Naive B cell (primary cell): ENCODE measurements around the gene ENPP7. TPM values are rescaled to one million over a fixed set of nuclear protein-coding genes. Genes with fewer than 3 reads are reported as not detected.

Source experiments
- ATAC-seq, 2 donors: fragments of 150-1000 bp; cut with Tn5 transposase; 2 replicates each; pipeline ENCODE4 v1.10.0; 2021; ENCODE audit warnings: low read depth in 2 of 2, mild to moderate bottlenecking in 2 of 2, moderate library complexity in 2 of 2
- DNase-seq: peaks from one replicate; pipeline ENCODE4 v3.0.0; 2022
- H3K27ac Mint-ChIP-seq, 6 donors: one replicate each; pipeline ENCODE4 v1.8.0; 2020 to 2022; ENCODE audit warnings: mild to moderate bottlenecking in 6 of 6, mixed read lengths in 6 of 6, moderate library complexity in 5 of 6, inconsistent platforms in 2 of 6
- H3K27me3 Mint-ChIP-seq, 3 donors: one replicate each; pipeline ENCODE4 v1.8.0; 2021 to 2022; ENCODE audit warnings: mixed read lengths in 3 of 3, mild to moderate bottlenecking in 1 of 3
- H3K36me3 Mint-ChIP-seq, 2 donors: one replicate each; pipeline ENCODE4 v1.8.0; 2020 to 2022; ENCODE audit warnings: mixed read lengths in 2 of 2, inconsistent platforms in 1 of 2, mild to moderate bottlenecking in 1 of 2
- H3K4me1 Mint-ChIP-seq, 3 donors: one replicate each; pipeline ENCODE4 v1.8.0; 2020 to 2022; ENCODE audit warnings: mixed read lengths in 3 of 3, inconsistent platforms in 1 of 3, mild to moderate bottlenecking in 1 of 3, moderate library complexity in 1 of 3
- H3K4me3 Mint-ChIP-seq, 8 donors: one replicate each; pipeline ENCODE4 v1.8.0; 2020 to 2022; ENCODE audit warnings: mild to moderate bottlenecking in 8 of 8, mixed read lengths in 8 of 8, moderate library complexity in 8 of 8, inconsistent platforms in 2 of 8
- H3K9me3 Mint-ChIP-seq, 7 donors: one replicate each; pipeline ENCODE4 v1.8.0; 2020 to 2022; ENCODE audit warnings: mixed read lengths in 7 of 7, mild to moderate bottlenecking in 5 of 7, inconsistent platforms in 2 of 7, moderate library complexity in 1 of 7
- polyA plus RNA-seq, 6 donors: library from polyadenylated mRNA; unstranded; fragments of 300-500 nt; fragmentation: Illumina TruSeq; gene quantifications; one replicate each; pipeline ENCODE4 v1.2.3, GENCODE V29; 2021; ENCODE audit warnings: low read depth in 6 of 6

The ENPP7 gene, protein sequence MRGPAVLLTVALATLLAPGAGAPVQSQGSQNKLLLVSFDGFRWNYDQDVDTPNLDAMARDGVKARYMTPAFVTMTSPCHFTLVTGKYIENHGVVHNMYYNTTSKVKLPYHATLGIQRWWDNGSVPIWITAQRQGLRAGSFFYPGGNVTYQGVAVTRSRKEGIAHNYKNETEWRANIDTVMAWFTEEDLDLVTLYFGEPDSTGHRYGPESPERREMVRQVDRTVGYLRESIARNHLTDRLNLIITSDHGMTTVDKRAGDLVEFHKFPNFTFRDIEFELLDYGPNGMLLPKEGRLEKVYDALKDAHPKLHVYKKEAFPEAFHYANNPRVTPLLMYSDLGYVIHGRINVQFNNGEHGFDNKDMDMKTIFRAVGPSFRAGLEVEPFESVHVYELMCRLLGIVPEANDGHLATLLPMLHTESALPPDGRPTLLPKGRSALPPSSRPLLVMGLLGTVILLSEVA
- under 1 TPM in 3 of 6 donors, not detected in 3; 0.13 to 0.32 (median 0.19) TPM for polyA plus RNA-seq

- DNase-seq (no peak), ATAC-seq (no peak)
- H3K27me3 Mint-ChIP-seq: peaks cover 0 to under 1% (median 0%) of the 10 kb centered on the region in 3 donors
- H3K4me1 Mint-ChIP-seq: peaks cover 20 to 59% (median 32%) of the 10 kb centered on the region in 3 donors
- H3K4me3 Mint-ChIP-seq: peak within 1 kb of the TSS in 1 of 8 donors; percentile 5
- H3K36me3 Mint-ChIP-seq: no peaks in the 10 kb centered on the region
- H3K27ac Mint-ChIP-seq: peak within 1 kb of the TSS in 3 of 6 donors; percentile 46 to 73 (median 54)
- no peaks in the 10 kb centered on the region for H3K9me3 Mint-ChIP-seq
Observed at GRCh38 chr17:79730769-79731483, at the start of gene ENPP7. TSS of gene ENPP7 (plus strand) at chr17:79730943. CDS start at chr17:79731140, 197 bp downstream.

- Mint-ChIP-seq H3K9me3 (peaks cover 0 to under 1% (median 0%) of the 10 kb centered on the region in 7 donors), H3K27me3 (peaks cover 33 to 75% (median 64%) of the 10 kb centered on the region in 3 donors), H3K4me1 (peaks cover 0 to 8% (median 0%) of the 10 kb centered on the region in 3 donors), H3K4me3 (no peak overlapping the region), H3K36me3 (no peaks in the 10 kb centered on the region), H3K27ac (peak overlapping the region in 1 of 6 donors; percentile 66)
- DNase-seq: no peak
- ATAC-seq: no peak
Observed at GRCh38 chr17:79681101-79681621, 49.6 kb upstream of the ENPP7 start.

- H3K9me3 Mint-ChIP-seq: no peaks in the 10 kb centered on the region
- peaks cover 30 to 78% (median 68%) of the 10 kb centered on the region in 3 donors for H3K27me3 Mint-ChIP-seq
- DNase-seq (no peak), ATAC-seq (no peak)
- H3K4me3 Mint-ChIP-seq: peak overlapping the region in 1 of 8 donors; percentile 5
- peak overlapping the region in 1 of 6 donors; percentile 61 for H3K27ac Mint-ChIP-seq
- H3K4me1 Mint-ChIP-seq: peaks cover 0 to 8% (median 0%) of the 10 kb centered on the region in 3 donors
- no peaks in the 10 kb centered on the region for H3K36me3 Mint-ChIP-seq
Observed at GRCh38 chr17:79681628-79682261, 49.0 kb upstream of the ENPP7 start.

DNA sequence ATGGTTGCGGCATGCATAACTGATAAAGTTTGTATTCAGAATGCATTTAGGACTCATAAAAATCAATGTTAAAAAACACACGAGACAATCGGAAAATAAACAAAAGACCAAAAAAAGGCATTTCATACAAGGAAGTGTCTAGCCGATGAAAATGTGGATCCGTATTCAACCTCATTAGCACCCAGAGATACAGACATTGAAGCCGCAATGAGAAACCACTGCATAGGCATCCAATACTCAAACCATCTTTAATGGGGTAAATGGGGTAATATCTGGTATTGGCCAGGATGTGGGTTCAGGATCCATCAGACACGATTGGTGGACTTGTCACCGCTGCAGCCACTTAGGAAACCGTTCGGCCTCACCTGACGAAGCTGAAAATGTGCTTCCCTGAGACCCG is 47.4 kb upstream of the ENPP7 start:
- Mint-ChIP-seq H3K27me3 (peaks cover 31 to 74% (median 68%) of the 10 kb centered on the region in 3 donors), H3K27ac (no peak overlapping the region), H3K36me3 (no peaks in the 10 kb centered on the region), H3K4me3 (no peak overlapping the region), H3K9me3 (no peaks in the 10 kb centered on the region), H3K4me1 (peaks cover 0 to 8% (median 0%) of the 10 kb centered on the region in 3 donors)
- ATAC-seq (no peak), DNase-seq (no peak)

- no peak for DNase-seq
- no peaks in the 10 kb centered on the region for H3K9me3 Mint-ChIP-seq
- H3K4me3 Mint-ChIP-seq: no peak overlapping the region
- ATAC-seq: no peak
- H3K27ac Mint-ChIP-seq: no peak overlapping the region
- peaks cover 0 to 8% (median 0%) of the 10 kb centered on the region in 3 donors for H3K4me1 Mint-ChIP-seq
- peaks cover 31 to 65% (median 58%) of the 10 kb centered on the region in 3 donors for H3K27me3 Mint-ChIP-seq
- H3K36me3 Mint-ChIP-seq: no peaks in the 10 kb centered on the region
Observed at GRCh38 chr17:79684132-79684985, 46.4 kb upstream of the ENPP7 start.

- Mint-ChIP-seq H3K27me3 (peaks cover 31 to 59% (median 53%) of the 10 kb centered on the region in 3 donors), H3K9me3 (no peaks in the 10 kb centered on the region), H3K27ac (no peak overlapping the region), H3K4me3 (no peak overlapping the region), H3K36me3 (no peaks in the 10 kb centered on the region), H3K4me1 (peaks cover 0 to 8% (median 0%) of the 10 kb centered on the region in 3 donors)
- DNase-seq (no peak), ATAC-seq (no peak)
Observed at GRCh38 chr17:79685121-79685520, 45.6 kb upstream of the ENPP7 start.

- peak overlapping the region in 2 of 6 donors; percentile 10 to 56 for H3K27ac Mint-ChIP-seq
- DNase-seq (no peak), ATAC-seq (no peak)
- peaks cover 23 to 51% (median 47%) of the 10 kb centered on the region in 3 donors for H3K27me3 Mint-ChIP-seq
- H3K36me3 Mint-ChIP-seq: no peaks in the 10 kb centered on the region
- no peaks in the 10 kb centered on the region for H3K9me3 Mint-ChIP-seq
- H3K4me3 Mint-ChIP-seq: no peak overlapping the region
- peaks cover 0 to 7% (median 0%) of the 10 kb centered on the region in 3 donors for H3K4me1 Mint-ChIP-seq
Observed at GRCh38 chr17:79686476-79686875, 44.3 kb upstream of the ENPP7 start.

- peaks cover 12 to 60% (median 49%) of the 10 kb centered on the region in 3 donors for H3K27me3 Mint-ChIP-seq
- no peak for ATAC-seq
- DNase-seq: no peak
- no peaks in the 10 kb centered on the region for H3K4me1 Mint-ChIP-seq
- no peak overlapping the region for H3K4me3 Mint-ChIP-seq
- no peak overlapping the region for H3K27ac Mint-ChIP-seq
- H3K9me3 Mint-ChIP-seq: peaks cover 0 to 1% (median 0%) of the 10 kb centered on the region in 7 donors
- H3K36me3 Mint-ChIP-seq: no peaks in the 10 kb centered on the region
Observed at GRCh38 chr17:79690466-79690865, 40.3 kb upstream of the ENPP7 start.

DNA sequence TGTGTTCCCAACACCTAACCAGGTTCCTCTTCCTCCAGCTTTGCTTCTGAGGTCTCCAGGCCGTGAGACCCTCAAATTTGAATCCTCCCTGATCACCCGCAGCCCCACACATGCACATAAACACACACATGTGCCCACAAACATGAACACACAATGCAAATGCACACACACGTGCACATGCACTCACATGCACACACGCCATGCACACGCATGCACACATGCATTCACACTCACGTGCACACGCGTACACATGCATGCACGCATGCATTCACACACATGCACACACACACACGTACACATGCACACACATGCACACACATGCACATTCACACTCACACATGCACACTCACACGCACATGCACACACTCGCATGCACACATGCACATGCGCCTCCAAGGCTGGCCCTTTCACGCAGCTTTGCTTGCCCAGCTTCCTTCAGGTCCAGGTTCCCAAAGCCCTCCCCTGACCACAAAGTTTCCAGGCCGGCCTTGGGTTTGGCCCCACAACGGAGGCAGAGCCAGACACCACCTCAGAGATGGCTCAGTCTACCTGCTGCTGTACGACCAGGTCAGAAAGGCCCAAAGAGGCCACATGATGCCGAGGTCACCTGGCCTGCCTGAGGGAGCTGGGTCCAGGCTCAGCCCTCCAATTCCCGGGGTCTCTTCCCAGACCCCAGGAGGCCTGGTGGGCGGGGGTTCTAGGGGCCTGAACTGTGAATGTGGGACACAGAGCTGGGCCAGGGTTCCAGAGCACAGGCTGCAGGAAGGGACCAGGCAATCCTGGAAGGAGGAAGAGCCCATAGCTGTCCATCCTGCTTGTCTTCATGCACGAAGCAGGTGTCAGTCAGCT is 39.5 kb upstream of the ENPP7 start:
- DNase-seq (no peak), ATAC-seq (no peak)
- H3K9me3 Mint-ChIP-seq: peaks cover 0 to 1% (median 0%) of the 10 kb centered on the region in 7 donors
- no peaks in the 10 kb centered on the region for H3K4me1 Mint-ChIP-seq
- peaks cover 9 to 60% (median 49%) of the 10 kb centered on the region in 3 donors for H3K27me3 Mint-ChIP-seq
- H3K36me3 Mint-ChIP-seq: no peaks in the 10 kb centered on the region
- no peak overlapping the region for H3K27ac Mint-ChIP-seq
- H3K4me3 Mint-ChIP-seq: peak overlapping the region in 1 of 8 donors; percentile 35

DNA sequence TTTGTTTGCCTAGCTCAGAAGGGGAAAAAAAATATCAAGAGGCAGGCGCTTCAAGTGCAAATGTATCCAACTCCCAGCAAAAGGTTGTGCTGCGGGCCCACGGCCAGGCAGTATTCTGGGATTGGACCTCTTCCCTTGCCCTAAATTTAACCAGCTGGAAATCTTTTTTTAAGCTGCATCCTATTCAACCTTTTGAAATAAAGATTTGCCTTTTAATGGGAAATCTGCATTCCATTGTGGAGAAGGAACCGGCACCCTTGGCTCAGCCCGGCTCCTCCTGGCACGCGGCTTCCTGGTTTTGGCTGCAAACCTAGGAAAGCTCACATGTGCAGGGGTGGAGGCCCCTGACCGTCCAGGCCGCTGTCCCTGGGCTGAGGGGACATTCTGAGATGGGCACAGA is 38.8 kb upstream of the ENPP7 start:
- ATAC-seq (no peak), DNase-seq (no peak)
- Mint-ChIP-seq H3K27me3 (peaks cover 12 to 62% (median 53%) of the 10 kb centered on the region in 3 donors), H3K9me3 (peaks cover 0 to 1% (median 0%) of the 10 kb centered on the region in 7 donors), H3K4me3 (no peak overlapping the region), H3K4me1 (peaks cover under 1 to 3% (median 1%) of the 10 kb centered on the region in 3 donors), H3K36me3 (no peaks in the 10 kb centered on the region), H3K27ac (no peak overlapping the region)

GRCh38 chr17:79693419-79693818 is 37.3 kb upstream of the ENPP7 start:
- no peaks in the 10 kb centered on the region for H3K36me3 Mint-ChIP-seq
- no peak overlapping the region for H3K4me3 Mint-ChIP-seq
- H3K27ac Mint-ChIP-seq: no peak overlapping the region
- peaks cover 6 to 9% (median 6%) of the 10 kb centered on the region in 3 donors for H3K4me1 Mint-ChIP-seq
- H3K9me3 Mint-ChIP-seq: peaks cover 0 to 1% (median 0%) of the 10 kb centered on the region in 7 donors
- H3K27me3 Mint-ChIP-seq: peaks cover 11 to 70% (median 60%) of the 10 kb centered on the region in 3 donors
- no peak for DNase-seq
- ATAC-seq: no peak
